ENCODE results near the gene KLK6. TPM values are rescaled to one million over a fixed set of nuclear protein-coding genes. Genes with fewer than 3 reads are reported as not detected.

The KLK6 gene
- 0.29 TPM in 1 of 2 replicates, not detected in the other for total RNA-seq

GRCh38 chr19:50969413-50969760, at the start of gene KLK6:
KLK6 (minus strand) TSS chr19:50969591; CDS start chr19:50968104, 1,487 bp downstream.

GRCh38 chr19:51001515-51001914, 32.1 kb upstream of the KLK6 start, which contains the start of gene KLK8:
KLK8 (minus strand) TSS chr19:51001604; CDS start chr19:51001167, 437 bp downstream.

GRCh38 chr19:50983625-50984292, 14.4 kb upstream of the KLK6 start, which contains the start of gene KLK7:
KLK7 (minus strand) TSS chr19:50983917; CDS start chr19:50982399, 1,518 bp downstream.

DNA sequence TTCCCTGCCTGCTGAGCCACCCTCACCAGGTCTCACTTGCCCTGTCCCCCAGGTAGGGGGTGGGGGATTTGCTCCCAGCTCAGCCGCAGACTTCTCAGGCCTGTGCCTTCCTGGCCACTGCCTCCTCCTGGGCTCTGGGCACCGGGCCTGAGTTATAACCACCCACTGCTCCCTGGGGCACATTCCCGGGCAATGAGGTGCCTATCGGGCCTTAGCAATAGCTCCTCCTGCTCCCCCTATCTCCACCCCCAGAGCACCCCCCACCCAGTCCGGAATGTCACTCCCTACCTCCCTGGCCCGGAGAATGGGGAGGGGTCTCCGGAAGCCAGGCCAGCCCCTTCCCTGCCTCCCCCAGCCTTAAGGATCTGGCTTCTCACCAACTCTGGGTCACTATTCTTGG, 16.5 kb downstream of the KLK6 start, which contains the start of gene KLK5:
KLK5 (minus strand) TSS at position 129 of the 400 bp plus-strand sequence. CDS start 381 bp downstream, outside the sequence.

GRCh38 chr19:50911206-50912101, 57.9 kb downstream of the KLK6 start, which contains the start of gene KLK4:
KLK4 (minus strand) TSS chr19:50911395; CDS start chr19:50910738, 657 bp downstream.

Other genes with a start within 250 kb of the KLK6 start
- 0.57 and 0.98 TPM in 2 replicates for gene SHANK1, start 249.8 kb downstream of the KLK6 start, total RNA-seq
- 3.9 and 4.7 TPM in 2 replicates for gene CLEC11A, start 246.2 kb downstream of the KLK6 start, total RNA-seq
- not detected in 2 replicates for gene GPR32, start 199.1 kb downstream of the KLK6 start, total RNA-seq
- not detected in 2 replicates for gene ACP4, start 179.2 kb downstream of the KLK6 start, total RNA-seq
- not detected in 2 replicates for gene KLK1, start 145.8 kb downstream of the KLK6 start, total RNA-seq
- gene KLK15, start 136.0 kb downstream of the KLK6 start, total RNA-seq = not detected in 2 replicates
- gene KLK3, start 114.7 kb downstream of the KLK6 start, total RNA-seq = not detected in 2 replicates
- gene KLK2, start 96.2 kb downstream of the KLK6 start, total RNA-seq = not detected in 2 replicates
- gene KLK4, start 58.2 kb downstream of the KLK6 start, total RNA-seq = not detected in 2 replicates
- gene KLK5, start 16.6 kb downstream of the KLK6 start, total RNA-seq = not detected in 2 replicates
- not detected in 2 replicates for gene KLK7, start 14.3 kb upstream of the KLK6 start, total RNA-seq
- gene KLK8, start 32.0 kb upstream of the KLK6 start, total RNA-seq = not detected in 2 replicates
- not detected in 2 replicates for gene KLK10, start 50.1 kb upstream of the KLK6 start, total RNA-seq
- gene KLK11, start 57.0 kb upstream of the KLK6 start, total RNA-seq = not detected in 2 replicates
- gene KLK12, start 65.4 kb upstream of the KLK6 start, total RNA-seq = not detected in 2 replicates
- gene KLK13, start 95.5 kb upstream of the KLK6 start, total RNA-seq = not detected in 2 replicates
- gene KLK14, start 113.3 kb upstream of the KLK6 start, total RNA-seq = not detected in 2 replicates
- gene CTU1, start 138.8 kb upstream of the KLK6 start, total RNA-seq = 5.6 and 6.9 TPM in 2 replicates
- gene SIGLEC9, start 155.3 kb upstream of the KLK6 start, total RNA-seq = not detected in 2 replicates
- not detected in 2 replicates for gene SIGLEC7, start 172.7 kb upstream of the KLK6 start, total RNA-seq